Tibial artery (tissue), 4 donors: Measurements from ENCODE around the gene CSAG3.

Source experiments
- DNase-seq, 2 donors: peaks; one replicate each; pipeline ENCODE4 v3.0.0-alpha.2; 2019
- H3K27ac ChIP-seq, 2 donors: fragments of 200-600 bp; sonication (generic) in 1 of 2; 1 replicate in 1 of 2; 2 replicates in 1 of 2; pipeline ENCODE4 v1.5.1; 2018 to 2019; ENCODE audit warnings: mild to moderate bottlenecking in 1 of 2
- H3K27me3 ChIP-seq, 2 donors: fragments of 200-600 bp; sonication (generic) in 1 of 2; one replicate each; pipeline versions ENCODE4 v1.5.1 to v1.6.0; 2016 to 2019
- H3K36me3 ChIP-seq, 3 donors: fragments of 200-600 bp; sonication (generic) in 2 of 3; one replicate each; pipeline ENCODE4 v1.5.1; 2016 to 2019; ENCODE audit warnings: mild to moderate bottlenecking in 2 of 3
- H3K4me1 ChIP-seq, 4 donors: fragments of 200-600 bp; sonication (generic) in 2 of 4; 1 replicate in 3 of 4; 2 replicates in 1 of 4; pipeline ENCODE4 v1.5.1; 2016 to 2019
- H3K4me3 ChIP-seq, 2 donors: fragments of 200-600 bp; sonication (generic) in 1 of 2; 1 replicate in 1 of 2; 2 replicates in 1 of 2; pipeline ENCODE4 v1.5.1; 2018 to 2019; ENCODE audit warnings: mild to moderate bottlenecking in 2 of 2
- H3K9me3 ChIP-seq, 3 donors: fragments of 200-600 bp; sonication (generic) in 1 of 3; one replicate each; pipeline ENCODE4 v1.5.1; 2016 to 2019
- CTCF ChIP-seq, 2 experiments: fragments of 200-600 bp in 1 of 2; fragments of 450-650 bp in 1 of 2; IDR thresholded peaks; one replicate each; pipeline ENCODE4 v1.5.1; 2017 to 2019; ENCODE audit warnings: antibody characterized with exemption in 2 of 2, mild to moderate bottlenecking in 1 of 2, moderate library complexity in 1 of 2
- intact Hi-C: fragments of 100-400 bp; cut with DNase I; formaldehyde crosslinking; loops from one replicate; pipeline ENCODE4 v1.15.0; 2023; ENCODE audit warnings: low total_unique reads

CSAG3 gene

GRCh38 chrX:152798945-152799344 is 39.9 kb downstream of the CSAG3 start:
- intact Hi-C loops, result no loop called here
- no peak for TF ChIP-seq CTCF (IDR thresholded peaks at IDR 0.05)
- no peaks in the 10 kb centered on the region for H3K36me3 ChIP-seq
- H3K4me1 ChIP-seq, result no peaks in the 10 kb centered on the region
- no peaks in the 10 kb centered on the region for H3K9me3 ChIP-seq
- H3K4me3 ChIP-seq, result no peak overlapping the region
- no peaks in the 10 kb centered on the region for H3K27me3 ChIP-seq
- DNase-seq, result no peak
- H3K27ac ChIP-seq, result no peak overlapping the region

GRCh38 chrX:152806035-152806434 is 47.0 kb downstream of the CSAG3 start:
- Histone ChIP-seq H3K9me3 (no peaks in the 10 kb centered on the region), H3K4me3 (no peak overlapping the region), H3K36me3 (no peaks in the 10 kb centered on the region), H3K27ac (no peak overlapping the region), H3K4me1 (no peaks in the 10 kb centered on the region), H3K27me3 (no peaks in the 10 kb centered on the region)
- DNase-seq, result no peak
- no peak for TF ChIP-seq CTCF (IDR thresholded peaks at IDR 0.05)
- intact Hi-C loops, result no loop called here
